GM18870 (cell line): ENCODE data around the gene GAMT.
"Not testable (repeated sequence)": the region's sequence is repeated elsewhere in the genome, so short reads cannot be mapped to it uniquely, and the experiment has no call there.

Experiments used
- ATAC-seq: cut with Tn5 transposase; IDR thresholded peaks from one replicate; pipeline ENCODE4 v1.9.1; 2021; ENCODE audit warnings: moderate library complexity; ENCODE audit not compliant: unreplicated experiment

The GAMT gene

DNA sequence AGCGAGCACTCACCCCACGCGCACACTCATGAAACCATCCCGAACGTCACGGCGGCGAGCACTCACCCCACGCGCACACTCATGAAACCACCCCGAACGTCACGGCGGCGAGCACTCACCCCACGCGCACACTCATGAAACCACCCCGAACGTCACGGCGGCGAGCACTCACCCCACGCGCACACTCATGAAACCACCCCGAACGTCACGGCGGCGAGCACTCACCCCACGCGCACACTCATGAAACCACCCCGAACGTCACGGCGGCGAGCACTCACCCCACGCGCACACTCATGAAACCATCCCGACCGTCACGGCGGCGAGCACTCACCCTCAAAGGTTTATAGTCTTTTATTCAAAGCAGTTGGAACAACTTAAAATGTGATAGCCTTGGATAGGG is 18.7 kb upstream of the GAMT start:
- ATAC-seq, result not testable (repeated sequence)

DNA sequence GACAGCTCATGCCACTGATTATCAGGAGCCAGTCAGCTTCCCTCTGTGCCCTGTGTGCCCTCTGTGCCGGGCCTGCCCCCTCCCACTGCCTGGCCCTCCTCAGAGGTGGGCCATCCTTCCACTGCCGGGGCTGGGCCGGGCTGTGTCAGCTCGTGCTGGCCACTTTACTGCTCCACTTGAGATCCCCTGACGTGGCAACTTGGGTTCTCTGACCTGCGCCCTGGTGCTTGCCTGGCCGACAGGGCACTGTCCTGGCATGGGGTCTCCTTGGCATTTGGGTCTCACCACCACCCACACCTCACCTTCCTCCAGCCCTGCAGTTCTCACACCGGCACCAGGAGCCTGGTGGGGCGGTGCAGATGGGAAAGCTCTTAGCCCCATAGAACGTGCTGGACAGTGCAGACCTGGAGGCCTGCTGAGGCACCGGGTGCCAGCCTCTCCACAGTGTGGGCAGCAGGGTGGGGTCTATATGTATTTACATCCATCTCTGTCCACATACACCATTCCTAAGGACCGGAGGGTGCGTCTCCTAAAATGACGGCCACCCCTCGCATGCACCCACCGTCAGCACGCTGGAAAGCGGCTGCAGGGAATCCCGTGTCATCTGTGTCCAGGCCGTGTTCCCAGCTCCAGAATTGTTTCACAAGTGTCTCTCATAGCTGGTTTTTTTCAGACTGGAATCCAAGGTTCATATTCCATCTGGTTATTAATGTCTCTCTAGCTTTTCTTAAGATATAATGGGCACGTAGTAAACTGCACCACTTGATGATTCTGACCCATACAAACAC is 17.8 kb upstream of the GAMT start:
- no peak for ATAC-seq

DNA sequence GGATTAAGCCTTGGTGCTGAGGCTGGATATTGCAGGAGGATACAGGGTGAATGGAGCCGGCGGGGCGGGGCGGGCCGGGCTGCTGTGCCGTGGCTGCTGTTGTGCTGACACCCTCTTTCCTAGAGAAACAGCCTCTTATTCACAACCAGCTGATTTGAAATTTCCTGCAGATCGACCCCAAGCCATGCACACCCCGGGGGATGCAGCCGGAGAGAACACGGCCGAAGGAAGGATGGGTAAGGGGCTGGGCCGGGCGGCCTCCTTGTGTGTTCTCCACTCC is 17.1 kb upstream of the GAMT start:
- ATAC-seq, result no peak

DNA sequence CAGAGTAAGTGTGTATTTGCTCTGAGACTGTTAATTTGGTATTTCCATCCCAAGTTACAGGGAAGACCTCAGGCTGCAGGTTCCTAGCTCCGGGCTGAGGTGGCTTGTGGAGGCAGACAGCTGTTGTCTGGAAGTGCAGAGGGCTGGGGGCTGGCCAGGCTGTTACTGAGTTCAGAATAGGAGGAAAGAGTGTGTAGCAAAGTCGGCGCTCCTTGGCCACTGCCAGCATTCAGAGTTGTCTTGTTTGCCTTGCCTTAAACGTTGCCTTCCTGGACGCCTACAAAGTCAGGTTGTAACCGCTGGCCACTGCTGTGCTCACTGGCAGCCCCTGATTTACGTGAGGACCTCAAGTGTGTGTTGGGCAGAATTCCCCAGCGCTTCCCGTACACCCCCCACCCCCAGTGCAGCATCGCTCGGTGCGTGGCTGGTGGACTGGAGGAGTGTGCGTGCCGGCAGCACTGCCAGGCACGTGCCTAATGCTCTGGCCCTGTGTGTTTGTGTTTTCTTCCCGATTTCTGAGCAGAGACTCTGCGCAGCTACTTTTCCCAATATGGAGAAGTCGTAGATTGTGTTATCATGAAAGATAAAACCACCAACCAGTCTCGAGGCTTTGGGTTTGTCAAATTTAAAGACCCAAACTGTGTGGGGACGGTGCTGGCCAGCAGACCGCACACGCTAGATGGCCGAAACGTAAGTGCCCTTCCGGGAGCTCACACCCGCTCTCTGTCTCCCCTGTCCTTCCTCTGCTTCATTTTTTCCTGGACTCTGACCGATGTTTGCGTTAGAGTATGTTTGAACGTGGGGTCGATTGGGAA is 16.5 kb upstream of the GAMT start:
- ATAC-seq, result no peak

DNA sequence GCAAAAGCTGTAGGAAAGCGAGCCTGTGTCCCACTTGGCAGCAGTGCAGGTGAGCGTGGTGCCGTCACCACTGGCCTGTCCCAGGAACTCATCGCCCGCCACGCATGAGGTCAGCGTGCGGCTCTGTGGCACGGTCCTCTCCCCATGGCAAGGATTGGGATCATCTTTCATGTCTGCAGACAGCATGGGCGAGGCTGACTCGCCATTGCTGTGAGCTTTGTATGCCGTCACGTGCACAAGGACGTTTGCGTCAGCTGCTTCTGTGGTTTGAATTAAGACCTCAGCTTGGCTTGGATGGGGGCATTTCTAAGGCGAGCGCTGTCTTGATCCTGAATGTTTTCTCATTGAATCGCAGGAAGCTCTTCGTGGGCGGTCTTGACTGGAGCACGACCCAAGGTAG is 15.8 kb upstream of the GAMT start:
- no peak for ATAC-seq

DNA sequence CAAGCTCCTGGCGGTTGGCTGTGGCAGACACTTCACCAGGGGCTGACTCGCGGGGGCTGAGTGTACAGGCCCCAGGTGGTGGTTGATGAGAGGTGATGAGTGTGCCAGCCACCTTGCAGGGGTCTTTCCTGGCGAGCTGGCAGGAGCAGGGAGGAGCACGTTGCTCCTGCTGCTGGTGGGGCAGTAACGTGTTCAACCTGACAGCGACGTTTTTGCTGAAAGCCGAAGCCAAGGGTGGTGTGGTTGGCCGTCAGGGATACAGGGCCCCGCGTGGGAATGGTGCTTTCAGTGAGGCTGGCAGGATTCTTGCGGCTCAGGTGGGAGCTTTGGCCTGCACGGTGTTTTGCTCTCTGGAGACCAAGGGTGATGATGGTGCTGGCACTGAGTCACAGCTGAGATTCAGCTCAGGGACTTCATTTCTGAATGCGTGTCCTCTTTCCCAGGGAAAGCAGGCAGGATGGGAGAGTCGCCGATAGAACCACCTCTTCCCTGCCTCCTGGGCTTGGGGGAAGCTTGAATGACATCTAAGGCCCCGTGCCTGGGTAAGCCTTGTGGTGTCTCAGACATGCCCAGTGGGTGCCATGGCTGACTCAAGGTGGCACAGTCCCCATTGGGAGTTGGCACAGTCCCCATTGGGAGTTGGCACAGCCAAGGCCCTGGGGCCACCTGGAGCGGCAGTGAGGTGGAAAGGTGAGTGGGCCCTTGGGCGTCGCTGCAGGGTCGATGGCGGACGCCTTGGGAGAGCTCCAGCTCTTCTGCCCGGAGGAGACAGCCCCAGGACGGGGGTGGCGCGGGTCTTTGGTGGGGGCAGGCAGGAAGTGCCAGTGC is 14.9 kb upstream of the GAMT start:
- ATAC-seq, result no peak

DNA sequence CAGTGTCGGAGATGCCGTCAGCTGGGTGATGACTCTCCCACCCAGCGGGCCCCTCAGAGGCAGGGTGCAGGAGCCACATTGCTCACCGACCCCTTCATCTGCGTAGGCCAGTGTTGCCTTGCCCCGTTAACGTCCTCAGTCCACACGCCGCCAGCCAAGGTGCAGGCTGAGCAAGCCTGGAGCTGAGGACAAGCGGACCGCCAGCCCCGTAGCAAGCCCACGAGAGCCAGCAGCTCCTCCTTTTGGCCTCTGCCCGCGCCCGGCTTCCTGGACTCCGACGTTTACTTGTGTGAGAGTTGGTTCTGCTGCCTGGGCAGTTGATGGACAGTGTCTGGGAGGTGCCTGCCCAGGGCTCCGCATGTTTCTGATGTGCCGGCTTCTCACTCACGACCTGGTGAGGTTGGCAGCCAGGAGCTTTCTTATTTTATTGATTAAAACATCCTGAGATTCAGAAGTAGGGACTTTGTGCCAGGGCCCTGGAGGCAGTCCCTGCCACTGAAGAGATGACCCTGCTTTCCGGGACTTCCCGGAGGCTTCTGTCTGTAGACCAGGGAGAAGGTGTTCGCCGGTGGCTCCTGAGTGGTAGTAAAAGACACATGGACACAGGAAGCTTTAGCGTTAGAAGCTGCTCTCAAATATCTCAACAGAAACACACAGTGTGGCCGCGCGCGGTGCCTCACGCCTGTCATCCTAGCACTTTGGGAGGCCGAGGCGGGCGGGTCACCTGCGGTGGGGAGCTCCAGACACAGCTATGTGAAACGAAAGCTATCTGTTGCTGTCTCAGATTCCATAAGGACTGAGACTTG is 11.9 kb upstream of the GAMT start:
- no peak for ATAC-seq

DNA sequence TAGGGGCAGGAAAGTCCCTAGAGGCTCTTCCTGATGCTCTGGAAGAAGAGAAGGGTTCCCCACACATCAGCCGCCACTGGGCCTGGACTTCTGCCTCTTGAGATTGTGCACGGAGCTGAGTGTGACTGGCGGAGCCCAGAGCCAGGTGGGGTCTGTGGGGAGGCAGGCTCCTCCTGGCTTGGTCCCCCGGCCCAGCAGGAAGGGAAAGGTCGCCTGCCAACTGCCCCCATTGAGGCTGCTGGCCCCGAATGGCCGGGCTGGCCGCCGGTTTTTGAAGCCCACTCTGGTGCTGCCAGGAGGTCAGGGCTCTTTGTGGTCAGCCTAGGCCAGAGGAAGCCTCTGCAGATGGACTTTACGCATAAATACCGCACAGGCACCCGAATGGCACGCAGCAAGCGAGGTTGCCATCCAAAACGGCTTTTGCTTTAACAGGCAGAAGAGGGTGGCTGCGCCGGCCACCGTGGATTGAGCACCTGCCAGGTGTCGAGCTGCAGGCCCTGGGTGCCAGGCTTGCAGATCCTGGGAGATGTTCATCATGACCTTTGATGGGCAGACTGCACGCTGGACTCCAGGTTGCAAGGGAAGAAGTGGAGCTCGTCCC is 11.1 kb upstream of the GAMT start:
- ATAC-seq, result no peak

DNA sequence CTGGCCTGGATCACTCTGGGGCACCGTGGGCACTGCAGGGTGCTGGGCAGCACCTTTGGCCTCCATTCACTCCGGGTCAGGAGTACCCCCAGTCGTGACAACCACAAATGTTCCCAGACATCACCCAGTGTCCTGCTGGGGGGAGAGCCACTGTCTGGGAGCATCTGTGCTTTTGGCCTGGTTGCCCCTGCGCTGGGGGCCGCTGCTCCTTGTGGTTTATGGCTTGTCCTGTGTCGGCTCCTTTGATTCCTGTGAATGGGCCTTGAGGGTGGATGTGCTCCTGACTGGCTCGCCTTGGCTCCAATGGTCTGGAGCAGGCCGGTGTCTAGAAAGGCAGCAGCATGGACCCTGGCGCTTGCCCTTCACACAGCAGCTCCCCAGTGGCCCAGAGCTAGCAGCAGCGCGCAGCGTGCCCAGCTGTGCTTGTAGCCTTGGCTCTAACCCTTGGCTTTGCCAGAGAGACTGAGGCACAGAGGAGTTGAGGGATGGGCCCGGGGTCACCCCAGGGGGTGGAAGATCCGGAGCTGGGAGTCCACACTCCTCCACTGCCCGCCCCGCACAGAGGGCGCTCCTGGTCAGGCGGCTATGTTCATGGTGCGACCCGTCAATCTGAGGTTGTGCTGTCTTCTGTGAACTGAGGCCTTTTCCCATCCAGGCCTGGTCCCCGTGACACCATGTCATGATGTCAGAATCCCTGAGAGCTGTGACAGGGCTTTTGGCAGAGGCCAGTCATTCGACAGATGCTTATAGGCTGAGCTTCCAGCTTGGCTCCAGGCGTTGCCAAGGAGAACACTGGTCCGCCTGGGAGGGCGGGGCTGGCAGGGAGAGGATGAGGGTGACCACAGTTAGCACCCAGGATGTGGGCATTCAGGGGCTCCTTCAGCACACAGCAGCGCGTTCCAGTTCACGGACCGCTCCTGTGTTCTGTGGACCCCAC is 10.2 kb upstream of the GAMT start:
- ATAC-seq, result no peak

DNA sequence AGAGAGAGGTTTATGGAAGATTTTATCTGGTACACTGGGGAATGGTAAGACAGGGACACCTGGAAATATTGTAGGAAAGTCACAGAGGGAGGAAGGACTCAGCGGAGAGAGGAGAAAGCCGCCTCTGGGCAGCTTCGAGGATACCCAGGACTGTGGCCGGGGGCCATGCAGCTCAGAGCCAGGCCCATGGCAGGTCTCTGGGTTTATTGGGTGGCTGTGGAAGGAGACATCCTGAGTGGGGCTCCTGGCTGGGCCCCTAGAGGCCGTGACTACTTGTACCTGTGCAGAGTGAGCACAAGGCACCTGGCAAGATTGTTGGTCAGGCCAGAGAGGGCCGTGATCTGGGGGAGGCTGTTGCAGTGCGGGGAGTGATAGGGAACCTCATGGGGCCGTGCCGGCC is 9.4 kb upstream of the GAMT start:
- ATAC-seq, result no peak

DNA sequence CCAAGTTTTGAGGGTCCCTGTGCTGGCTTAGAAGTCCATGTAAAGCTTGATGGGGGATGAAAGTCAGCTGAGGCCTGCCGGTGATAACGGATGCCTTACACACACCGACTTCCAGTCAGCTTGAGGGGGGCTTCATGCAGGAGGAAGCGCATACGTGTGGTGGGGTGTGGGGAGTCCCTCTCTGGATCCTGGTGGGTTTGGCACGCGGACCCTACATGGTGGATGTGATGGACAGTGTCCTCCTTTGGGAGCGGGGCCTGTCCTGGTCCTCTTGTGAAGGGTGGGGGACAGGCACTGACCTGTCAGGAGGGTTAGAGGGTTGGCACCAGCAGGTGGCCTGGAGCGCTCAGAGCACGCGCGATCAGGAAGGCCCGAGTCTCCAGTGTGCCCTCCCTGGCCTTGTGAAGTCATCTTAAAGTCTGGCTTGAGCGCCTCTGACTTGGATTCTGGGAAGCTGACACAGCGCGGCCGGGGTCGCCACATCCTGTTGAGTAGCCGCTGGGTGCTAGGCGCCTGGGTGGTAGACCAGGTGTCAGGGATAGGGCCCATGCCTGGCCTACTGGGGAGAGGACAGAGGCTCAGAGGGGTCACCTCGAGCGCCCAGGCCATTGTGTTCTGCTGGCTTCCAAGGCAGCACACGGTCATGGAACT is 8.9 kb upstream of the GAMT start:
- ATAC-seq, result no peak

DNA sequence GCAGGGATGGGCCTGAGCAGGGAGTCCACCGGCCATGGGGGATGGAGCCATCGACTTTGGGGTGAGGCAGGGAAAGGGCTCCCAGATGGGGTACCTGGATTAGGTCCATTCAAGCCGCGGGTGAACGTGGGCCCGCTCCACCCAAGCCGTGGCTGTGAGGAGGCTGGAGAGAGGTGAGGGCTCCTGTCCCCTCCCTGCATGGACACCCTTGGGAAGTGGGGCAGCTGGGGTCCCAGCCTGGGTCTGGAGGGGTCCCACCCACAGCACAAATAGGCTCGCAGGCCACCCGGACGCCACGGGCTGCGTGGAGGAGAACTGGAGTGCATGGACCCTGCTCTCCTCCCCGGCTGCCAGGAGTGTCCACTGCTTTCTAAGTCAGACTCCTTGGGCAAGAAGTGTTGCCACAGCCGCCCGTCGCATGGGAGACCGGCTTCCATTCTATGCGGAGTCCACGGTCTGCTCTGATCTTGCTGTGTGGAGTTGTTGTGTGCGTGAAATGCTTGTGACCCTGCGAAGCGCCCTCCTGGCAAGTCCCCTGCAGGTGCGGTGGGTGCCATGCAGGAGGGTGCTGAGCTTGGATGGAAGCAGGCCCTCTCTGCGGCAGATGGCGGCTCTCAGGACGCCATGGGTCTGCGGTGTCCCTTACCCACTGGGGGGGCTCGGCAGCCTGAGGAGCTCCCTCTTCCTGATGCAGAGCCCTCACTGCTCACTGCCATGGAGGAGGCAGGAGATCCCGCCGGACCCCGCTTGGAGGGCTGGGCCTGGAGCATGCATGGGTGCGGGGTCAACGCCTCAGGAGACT is 8.1 kb upstream of the GAMT start:
- no peak for ATAC-seq

DNA sequence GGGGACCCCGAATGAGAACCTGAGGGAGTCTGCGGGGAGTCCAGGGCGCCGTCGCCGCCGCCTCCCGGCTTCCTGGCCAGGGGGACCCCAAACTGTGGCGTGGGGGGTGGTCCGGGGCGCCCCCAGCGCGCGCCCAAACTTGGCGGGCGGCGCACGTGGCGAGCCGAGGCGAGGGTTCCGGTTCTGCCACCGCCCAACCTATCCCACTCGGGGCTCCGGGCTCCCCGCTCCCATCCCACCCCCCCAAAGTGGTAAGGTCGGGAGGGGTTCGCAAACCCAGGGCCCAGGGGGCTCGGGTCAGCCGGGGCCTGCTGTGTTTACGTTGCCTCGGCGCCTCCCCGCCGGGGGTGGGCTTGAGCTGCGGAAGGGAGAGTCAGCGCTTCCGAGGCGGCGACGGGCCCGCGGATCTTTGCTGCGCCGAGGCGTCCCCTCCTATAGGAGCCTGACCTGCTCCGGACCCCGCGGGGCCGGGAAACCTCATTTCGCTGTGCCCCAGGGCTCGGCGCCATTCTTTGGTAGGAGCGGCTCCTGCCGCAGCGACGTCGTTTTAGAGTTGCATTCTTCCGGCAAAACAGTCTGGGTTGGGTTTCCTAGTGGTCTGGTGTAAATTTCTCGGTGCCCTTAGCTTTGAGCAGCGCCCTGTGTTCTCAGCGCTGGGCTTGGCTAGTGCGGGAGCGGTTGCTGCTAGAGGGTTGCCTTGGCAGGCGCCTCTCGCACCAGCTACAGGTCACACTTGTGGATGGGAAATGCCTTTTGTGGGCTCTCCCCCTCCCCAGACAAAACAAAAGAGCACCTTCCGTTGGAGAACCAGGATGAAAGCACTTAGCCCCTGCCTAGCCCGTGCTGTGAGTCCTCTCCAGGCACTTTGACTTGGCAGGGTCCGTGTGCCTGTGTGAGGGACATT is 7.2 kb upstream of the GAMT start:
- ATAC-seq, result no peak

DNA sequence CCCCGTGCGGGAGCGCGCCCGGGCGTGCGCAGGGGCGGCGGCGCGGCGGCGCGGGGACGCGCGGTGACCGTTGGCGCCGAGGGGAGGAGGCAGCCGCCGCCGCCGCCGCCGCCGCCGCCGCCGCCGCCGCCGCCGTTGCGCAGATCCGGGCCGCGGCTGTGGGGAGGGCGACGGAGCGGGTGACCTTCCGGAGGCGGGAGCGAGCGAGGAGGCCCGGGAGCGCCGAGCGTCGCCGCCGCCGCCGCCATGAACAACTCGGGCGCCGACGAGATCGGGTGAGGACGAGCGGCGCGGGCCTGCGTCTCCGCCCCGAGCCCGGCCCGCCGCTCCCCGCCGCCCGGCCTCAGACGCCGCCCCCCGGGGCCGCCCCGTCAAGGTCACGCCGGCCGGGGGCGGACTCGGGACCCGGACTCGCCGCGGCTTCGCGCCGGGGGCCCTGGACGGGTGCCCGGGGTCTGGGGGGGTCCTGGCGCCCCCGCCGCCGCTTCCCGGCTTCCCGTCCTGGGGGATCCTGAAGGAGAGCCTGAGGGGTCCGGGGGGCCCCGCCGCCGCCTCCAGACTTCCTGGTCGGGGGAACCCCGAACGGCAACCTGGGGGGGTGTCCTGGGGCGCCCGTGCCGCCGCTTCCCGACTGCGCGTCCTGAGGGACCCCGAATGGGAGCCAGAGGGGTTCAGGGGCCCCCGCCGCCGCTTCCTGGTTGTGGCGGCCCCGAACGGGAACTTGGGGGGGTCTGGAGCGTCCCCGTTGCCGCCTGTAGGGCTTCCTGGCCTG is 6.4 kb upstream of the GAMT start, which contains the start of gene DAZAP1:
Gene DAZAP1, plus strand, starts transcription at position 59 of the 772 bp plus-strand sequence. Its CDS starts 188 bp downstream, at position 247.
- ATAC-seq, result no peak

DNA sequence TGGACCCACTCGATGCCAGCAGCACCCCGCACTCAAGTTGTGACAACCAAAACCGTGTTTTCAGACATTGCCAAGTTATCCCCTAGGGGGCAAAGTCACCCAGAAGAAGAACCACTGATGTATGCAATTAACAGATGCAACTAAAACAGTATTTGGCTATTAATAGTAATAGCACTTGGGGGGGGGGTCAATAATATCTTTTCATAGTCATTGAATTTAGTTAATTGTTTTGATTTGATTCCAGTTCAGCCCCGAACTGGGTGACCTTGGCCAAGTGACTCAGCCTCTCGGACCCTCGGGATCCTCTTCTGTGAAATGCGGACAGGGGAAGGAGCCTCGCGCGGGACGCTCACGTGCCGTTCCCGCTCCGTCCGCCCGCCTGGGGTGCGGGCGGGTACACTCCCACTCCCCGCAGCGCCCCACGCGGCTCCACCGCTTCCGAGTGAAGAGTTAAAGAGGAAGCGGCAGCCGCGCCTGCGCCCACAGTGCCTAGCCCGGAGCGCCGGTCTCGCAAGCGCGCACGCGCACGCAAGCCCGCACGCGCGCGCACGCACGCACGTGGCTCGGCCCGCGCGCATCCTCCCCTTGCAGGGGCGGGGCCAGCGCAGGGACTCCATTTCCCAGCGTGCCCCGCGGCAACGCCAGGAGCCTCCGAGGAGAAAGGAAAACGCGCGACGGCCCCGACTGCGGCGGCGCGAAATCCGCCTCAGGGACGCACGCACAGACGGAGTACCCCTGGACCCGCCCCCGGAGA is 5.6 kb upstream of the GAMT start:
- ATAC-seq, result peak; percentile 56
